Measurements from ENCODE around the gene GPR89B.
"Not testable (repeated sequence)": the region's sequence is repeated elsewhere in the genome, so short reads cannot be mapped to it uniquely, and the experiment has no call there.

Gene GPR89B

DNA sequence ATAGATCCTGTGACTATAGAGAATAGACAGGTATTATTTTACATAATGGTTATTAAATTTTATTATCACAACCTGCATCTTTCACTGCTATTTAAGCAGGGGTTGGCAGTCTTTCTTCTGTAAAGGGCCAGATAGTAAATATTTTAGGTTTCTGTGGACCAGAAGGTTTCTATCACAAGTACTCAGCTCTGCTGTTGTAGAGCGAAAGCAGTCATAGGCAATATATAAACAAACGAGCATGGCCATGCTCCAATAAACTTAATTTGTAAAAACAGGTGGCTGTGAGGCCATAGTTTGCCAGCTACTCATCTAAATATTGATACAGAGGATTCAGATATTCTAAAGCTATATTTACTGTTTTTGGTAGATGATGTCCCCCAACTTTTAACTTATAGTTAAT lies 12.2 kb downstream of the GPR89B start:
- DNase-seq (ENCODE audit: low spot score) = not testable (repeated sequence)

DNA sequence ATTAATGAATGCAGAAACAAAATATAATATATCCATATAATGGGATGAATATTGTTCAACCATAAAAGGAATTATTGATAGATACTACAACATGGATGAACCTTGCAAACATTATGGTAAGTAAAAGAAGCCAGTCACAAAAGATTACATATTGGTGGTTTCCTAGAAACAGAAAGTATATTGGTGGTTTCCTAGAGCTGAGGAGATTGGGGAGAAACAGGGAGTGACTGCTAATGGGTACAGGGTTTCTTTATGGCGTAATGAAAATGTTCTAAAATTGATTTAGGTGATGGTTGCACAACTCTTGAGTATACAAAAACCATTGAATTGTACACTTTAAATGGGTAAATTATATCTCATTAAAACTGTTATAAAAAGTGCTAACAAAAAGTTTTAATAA lies 14.3 kb downstream of the GPR89B start:
- not testable (repeated sequence) for DNase-seq (ENCODE audit: low spot score)

DNA sequence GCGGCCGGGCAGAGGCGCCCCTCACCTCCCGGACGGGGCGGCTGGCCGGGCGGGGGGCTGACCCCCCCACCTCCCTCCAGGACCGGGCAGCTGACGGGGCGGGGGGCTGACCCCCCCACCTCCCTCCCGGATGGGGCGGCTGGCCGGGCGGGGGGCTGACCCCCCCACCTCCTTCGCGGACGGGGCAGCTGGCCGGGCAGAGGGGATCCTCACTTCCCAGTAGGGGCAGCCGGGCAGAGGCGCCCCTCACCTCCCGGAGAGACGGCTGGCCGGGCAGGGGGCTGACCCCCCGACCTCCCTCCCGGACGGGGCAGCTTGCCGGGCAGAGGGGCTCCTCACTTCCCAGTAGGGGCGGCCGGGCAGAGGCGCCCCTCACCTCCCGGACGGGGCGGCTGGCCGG lies 21.3 kb downstream of the GPR89B start:
- not testable (repeated sequence) for DNase-seq (ENCODE audit: low spot score)

DNA sequence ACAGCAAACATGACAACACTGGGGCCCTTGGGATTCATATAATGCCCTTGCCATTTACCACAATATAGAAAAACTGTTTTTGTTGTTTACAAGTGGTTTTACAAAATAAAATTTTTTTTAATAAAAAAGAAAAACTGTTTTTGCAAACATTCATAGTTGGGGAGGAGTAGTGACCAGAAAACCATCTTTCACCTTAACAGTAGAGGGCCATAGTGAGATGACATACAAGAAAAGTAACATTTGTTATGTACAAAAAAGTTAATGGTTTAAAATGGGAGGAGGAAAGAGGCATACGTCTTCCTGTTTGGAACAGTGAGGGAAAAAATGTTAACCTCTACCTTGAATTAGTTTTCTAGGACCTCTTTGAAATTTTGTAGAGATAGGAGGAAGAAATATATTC lies 30.7 kb downstream of the GPR89B start:
- not testable (repeated sequence) for DNase-seq (ENCODE audit: low spot score)

DNA sequence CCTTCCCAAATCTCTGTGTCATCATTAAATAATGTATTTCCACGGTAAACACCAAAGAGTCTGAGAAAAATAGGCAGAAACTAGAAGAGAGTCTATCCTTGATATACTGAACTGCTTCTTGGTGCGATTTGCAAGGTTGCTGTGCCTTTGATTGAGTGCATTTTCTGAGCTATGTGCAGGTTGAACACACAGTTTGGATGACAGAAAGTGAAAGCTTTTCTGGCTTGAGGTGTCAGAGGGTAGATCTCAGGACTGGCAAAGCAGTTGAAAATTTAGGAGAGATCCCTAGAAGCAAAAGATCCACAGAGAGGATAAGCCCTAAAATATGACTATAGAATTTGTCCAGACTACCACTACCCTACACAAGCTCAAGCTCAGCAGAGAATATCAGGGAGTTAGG lies 31.5 kb downstream of the GPR89B start:
- DNase-seq (ENCODE audit: low spot score) = not testable (repeated sequence)

DNA sequence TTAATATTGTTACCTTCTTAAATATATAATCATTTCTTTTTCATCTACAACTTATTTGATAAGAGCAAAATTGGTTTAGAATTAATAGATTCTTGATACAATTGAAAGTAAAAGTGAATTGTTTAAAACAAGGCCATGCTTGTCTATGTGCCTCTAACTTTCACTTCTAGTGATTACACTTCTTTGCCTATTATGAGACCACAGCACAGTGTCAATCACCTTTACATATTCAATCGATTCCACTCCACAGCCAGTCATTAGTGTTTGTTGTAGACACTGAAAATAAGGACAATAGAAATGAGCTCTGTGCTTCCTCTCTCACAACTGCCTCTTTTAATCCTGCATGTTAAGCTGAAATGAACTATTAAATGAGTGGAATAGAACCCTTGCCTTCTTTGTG lies 36.4 kb downstream of the GPR89B start:
- DNase-seq (ENCODE audit: low spot score) = not testable (repeated sequence)

DNA sequence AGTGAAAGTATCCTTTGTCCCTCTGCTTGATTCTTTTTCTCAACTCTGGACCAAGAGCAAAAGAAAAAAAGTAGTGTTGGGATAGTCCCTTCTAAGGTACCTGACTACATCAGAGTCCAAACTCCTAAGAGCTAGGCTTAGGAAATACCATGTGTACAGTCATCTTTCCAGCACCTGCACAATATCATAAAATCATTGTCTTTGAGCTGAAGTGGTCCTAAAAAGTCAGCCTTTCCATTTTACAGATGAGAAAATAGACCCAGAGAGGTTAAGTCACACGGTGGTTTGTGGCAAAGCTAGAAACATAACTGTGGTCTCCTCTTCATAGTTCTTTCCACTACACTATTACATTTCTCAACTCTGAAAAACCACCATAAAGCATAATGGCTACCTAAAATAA lies 38.4 kb downstream of the GPR89B start:
- not testable (repeated sequence) for DNase-seq (ENCODE audit: low spot score)

DNA sequence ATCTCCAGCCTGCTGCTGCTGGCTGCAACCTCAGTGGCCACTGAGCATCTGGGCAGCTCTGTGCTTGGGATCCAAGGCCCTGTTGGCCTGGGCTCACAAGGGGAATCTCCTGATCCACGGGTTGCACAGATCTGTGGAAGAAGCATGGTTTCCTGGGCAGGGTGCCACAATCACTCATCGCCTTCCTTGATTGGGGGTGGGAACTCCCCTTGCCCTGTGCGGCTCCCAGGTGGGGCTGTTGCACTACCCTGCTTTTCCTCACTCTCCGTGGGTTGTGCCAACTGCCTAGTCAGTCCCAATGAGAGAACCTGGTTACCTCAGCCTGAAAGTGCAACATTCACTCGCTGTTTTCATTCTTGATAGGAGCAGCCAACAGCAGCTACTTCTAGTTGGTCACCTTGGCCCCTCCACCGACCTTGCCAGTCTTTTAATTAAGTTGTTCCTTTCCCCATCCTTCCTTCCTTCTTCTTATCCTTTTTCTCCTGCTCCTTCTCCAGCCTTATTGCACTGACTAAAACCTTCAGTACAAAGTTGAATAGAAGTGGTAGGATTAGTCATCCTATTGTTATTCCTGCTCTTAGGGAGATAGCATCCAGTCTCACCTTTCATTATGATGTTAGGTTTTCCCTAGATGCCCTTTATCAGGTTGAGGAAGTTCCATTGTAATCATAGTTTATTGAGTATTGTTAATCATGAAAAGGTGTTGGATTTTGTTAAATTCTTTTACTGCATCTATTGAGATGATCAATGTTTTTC lies 50.9 kb downstream of the GPR89B start:
- not testable (repeated sequence) for DNase-seq (ENCODE audit: low spot score)

DNA sequence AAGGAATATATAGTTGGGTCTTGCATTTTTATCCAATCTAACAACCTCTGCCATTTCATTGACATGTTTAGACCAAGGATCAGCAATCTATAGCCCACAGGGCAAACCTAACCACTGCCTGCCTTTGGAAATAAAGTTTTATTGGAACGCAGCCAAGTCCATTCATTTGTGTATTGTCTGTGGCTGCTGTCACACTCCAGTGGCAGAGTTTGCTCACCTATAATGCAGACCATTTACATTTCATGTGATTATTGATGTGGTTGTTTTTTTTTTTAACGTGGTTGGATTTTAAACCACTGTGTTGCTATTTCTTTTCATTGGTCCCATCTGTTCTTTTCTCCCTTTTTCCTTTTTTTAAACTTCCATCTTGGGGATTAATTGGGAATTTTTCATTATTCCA lies 57.2 kb downstream of the GPR89B start:
- not testable (repeated sequence) for DNase-seq (ENCODE audit: low spot score)

DNA sequence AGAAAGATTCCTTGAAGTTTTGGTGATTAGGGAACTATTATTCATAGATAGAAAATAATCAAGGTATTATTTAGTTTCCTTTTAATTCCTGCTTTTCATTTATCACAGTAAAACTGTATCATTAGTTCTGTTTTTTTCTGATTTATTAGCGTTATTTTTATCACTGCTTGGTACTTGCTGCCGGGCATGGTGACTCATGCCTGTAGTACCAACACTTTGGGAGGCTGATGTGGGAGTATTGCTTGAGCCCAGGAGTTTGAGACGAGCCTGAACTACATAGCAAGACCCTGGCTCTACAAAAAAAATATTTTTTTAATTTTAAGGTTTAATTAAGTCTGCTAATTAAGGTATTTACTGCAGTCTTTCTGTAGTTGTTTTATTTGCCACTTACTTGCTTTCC lies 59.7 kb downstream of the GPR89B start:
- not testable (repeated sequence) for DNase-seq (ENCODE audit: low spot score)

DNA sequence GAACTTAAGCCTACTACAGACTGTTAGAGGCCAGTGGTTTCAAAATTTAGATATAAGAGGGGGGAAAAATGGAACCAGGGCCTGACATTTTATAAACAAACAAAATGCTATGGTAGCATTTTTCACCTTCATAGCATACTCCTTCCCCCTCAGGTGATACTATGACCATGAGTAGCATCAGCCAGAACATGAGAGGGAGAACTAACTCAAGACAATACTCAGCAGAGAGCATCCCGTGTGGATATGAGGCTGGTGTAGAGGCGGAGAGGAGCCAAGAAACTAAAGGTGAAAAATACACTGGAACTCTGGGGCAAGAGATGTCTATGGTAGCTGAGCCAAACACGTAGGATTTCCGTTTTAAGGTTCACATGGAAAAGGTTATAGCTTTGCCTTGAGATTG lies 64.7 kb downstream of the GPR89B start:
- not testable (repeated sequence) for DNase-seq (ENCODE audit: low spot score)

DNA sequence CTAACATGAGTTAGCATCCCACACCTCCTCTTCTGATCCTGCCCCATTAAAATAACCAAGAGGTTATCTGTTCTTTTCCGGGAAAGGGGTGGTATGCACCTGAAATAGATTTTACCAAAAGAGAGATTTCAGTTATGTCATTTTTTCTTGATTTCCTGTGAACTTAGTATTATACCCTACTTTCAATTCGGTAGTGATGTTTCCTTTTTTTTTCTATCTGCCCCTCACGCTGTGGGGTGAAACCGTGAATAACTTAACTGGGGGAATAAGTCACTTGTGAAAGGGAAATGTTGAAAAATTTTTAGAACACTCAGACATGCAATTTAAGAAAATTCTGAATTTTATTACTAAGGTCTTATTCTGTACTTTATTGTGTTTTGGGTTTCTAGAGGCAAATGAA lies 65.2 kb downstream of the GPR89B start:
- not testable (repeated sequence) for DNase-seq (ENCODE audit: low spot score)

DNA sequence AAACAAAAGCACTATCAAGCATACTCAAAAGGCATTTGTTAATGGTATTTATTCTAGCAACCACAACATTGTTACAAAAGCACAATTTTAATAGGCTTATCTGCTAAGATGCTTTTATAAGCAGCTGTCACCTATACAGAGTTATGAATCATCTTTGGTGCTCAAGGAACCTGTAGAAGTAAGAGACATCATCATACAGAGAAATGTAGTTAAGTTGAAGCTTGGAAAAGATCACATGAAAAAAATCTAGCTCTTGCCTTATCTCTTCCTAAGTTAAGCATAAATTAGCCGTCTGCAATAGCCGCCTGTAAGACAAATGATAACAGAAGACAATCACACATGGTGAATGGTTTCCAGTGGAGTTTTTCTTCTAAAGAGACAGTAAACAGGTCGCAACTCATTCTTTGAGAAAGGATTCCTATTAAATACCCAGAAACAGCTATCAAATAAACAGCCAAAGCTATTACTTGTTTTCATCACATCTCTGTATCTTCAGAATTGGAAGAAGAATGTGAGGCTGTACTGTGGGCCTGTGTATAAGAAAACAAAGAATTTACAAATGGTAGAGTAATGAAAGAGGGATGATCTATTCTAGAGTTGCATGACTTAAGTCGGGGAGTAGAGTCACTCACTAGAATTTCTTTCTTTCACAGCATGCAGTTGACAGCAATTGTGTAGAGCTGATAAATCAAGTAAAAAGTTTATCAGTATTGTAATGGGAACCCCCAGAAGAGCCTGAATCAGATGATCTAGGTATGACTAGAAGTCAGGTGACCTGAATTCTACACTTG lies 65.8 kb downstream of the GPR89B start:
- not testable (repeated sequence) for DNase-seq (ENCODE audit: low spot score)

DNA sequence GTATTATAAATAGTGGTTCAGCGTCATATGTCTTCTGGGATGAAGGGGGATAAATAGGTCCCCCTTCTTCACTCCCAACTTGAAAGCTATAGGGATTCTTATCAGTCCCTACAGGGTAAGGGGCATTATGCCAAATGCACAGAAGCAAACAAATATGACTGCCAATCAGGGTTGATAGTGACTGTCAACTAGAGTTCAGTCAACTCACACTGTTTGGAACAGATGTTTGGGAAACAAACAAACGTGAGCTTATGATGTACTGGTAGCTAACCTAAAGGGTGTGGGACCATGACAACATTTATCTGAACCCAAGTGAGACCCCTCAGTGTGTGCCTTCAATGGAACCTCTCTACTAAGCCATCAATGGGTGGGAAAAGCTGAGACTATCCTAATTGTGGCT lies 67.9 kb downstream of the GPR89B start:
- not testable (repeated sequence) for DNase-seq (ENCODE audit: low spot score)

DNA sequence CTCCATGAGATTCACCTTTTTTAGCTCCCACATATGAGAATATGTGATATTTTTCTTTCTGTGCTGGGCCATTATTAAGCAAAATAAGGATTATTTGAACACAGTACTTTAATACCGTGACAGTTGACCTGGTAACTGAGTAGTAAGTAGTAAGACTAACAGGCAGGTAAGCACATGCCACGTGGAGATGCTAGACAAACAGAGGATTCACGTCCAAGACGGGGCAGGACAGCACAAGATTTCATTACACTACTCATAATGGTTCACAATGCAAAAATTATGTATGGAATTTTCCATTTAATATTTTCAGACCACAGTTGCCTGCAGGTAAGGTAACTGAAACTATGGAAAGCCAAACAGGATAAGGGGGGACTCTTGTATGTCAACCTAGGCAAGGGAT lies 79.5 kb downstream of the GPR89B start:
- not testable (repeated sequence) for DNase-seq (ENCODE audit: low spot score)

DNA sequence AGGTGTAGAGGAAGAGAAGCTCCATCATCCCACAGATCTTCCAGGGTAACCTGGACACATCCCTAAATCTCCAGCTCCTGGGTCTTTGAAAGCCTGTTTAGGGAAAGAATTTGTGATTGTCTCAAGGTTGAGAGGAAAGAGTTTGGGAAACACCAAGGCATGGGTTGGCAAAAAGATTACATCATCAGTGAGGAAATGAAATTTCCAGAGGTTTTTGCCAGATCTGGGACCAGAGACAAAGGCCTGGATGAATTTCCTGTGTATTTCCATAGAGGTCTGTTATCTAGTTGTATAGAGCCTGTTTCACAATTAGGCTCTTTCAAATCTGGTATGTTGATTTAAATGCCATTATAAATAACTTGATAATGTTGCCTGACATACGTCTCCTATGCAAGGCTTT lies 82.3 kb downstream of the GPR89B start:
- no peak for DNase-seq (ENCODE audit: low spot score)

DNA sequence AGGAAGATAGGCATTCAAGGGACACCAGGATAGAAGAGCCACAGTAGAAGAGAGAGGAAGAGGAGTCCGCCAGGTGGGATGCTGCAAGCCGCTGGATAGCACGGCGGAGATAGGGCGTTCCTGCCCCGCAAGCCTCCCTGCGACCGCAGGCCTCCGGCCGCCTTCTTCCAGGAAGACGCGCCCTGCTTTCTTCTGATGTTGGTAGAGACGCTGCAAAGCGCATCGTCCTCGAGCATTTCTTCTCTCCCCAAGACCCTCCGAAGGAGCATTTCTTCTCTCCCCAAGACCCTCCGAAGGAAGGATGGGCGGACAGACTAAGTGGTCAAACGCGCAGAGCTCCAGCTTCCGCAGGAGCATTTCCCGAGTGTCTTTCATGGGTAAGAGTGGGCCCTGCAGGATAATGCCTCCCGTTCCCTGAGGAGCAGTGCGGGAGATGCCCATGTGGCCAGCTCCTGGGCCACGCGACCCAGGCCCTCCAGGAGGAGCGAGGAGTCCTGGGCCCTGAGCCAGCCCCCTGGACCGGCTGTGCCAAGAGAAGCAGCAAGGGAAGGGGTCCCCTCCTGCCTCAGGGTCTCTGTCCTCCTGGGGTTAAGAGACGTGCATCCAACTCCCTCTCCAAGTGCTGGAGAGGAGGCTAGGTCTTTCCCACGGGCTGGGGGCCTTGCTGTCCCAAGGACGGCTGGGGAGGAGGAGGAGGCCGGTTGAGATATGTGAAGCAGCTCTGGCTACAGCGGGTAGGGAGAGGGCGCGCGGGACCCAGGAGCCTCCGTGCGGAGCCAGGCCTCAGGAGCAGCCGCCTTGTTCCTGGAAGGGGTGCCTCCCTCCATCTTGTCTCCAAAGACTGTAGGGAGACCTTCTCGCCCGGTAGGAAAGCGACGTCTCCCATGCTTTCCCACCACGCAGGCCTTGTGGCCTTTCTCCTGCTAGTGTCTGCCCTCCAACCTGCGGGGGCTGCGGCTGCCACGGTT lies 85.2 kb downstream of the GPR89B start:
- DNase-seq (ENCODE audit: low spot score) = not testable (repeated sequence)

DNA sequence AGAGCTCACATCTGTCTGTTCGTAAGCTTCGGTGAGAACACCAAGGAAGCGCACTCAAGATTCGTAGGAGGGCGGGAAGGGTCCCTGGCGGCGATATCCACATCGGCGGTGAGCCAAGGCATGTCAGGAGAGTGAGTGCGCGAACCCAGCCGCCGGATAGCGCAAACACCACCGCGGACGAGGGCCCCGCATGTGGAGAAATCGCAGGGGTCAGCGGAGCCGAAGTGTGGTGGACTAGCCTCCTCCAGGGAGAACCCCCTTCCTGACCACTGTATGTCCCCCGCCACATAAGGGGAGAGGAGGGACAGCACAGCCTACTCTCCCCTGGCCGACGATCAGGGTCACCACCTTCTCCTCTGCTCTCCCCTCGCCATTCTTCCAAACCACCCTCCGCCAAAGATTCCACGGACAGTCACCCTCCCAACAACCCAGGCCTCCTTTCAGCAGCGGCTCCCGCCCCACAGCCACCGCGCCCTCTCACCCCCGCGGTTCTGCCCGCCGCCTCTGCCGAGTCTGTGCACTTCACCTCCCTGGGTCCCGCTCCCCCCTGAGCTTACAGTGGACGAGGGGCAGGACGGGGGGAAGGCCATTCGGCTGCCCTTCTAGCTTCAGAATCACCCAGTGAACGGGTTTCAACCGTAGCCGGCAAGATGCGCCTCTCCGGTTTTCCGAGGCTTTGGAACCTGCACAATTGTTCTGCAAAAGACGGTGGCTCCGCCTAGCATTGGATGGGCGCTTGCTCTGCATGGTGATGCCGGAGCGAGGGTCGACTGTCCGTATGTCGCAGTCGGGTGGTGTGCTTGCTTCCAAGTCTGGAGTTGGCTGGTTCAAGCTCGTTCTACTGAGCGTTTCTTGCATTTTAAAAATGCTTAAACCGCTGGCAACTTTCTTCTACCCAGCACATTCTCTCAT lies 86.3 kb downstream of the GPR89B start:
- DNase-seq (ENCODE audit: low spot score) = not testable (repeated sequence)

DNA sequence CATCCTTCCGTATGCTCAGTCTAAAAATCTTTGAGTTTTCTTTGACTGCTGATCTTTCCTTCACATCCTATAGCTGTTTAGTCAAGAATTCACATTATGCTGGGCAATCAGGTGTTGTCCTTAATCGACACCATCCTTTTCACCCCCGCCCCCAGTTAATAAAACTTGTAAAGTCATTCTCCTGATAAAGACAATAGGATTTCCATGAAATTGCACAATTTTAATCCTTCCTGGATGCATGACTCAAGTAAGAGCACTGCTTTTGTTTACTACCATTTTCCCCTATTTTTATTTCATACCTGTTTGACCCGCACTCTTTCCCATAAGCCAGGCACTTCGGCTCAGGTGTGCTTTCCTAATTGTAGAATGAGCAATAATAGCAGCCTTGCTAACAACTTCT lies 96.7 kb downstream of the GPR89B start:
- not testable (repeated sequence) for DNase-seq (ENCODE audit: low spot score)

DNA sequence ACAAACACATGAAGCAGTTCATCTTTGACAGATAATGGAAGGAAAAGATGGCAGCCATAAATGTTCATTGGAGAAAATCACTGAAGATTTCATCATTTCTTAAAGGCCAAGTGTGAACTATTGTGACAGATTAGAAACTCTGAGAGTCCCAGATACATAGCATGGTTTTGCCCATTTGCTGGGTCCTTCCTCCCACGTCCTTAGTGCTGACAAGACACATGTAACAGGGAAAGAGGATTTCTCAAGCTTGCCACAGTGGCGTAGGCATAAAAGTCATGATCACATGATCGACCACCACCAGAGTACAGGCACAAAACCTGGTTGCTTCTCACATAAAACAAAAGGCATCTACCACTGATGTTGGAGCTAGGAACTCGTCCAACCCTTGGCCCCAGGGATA lies 98.8 kb downstream of the GPR89B start:
- DNase-seq (ENCODE audit: low spot score) = not testable (repeated sequence)

DNA sequence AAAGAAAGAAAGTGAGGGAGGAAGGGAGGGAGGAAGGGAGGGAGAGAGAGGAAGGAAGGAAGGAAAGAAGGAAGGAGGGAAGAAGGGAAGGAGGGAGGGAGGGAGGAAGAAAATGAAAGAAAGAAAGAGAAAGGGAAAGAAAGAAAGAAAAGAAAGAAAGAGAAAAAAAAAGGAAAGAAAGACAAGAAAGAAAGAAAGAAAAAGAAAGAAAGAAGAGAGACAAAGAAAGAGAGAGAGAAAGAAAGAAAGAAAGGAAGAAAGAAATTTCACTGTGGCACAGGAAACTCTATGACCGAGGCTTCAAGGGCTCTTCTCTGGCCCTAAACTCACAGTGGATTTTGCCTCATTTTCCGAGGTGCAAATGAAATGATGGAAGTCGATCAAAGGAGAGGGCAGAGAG lies 104.0 kb downstream of the GPR89B start:
- DNase-seq (ENCODE audit: low spot score) = not testable (repeated sequence)
